ENCODE measurements around the gene AGAP2. TPM values are rescaled to one million over a fixed set of nuclear protein-coding genes. Genes with fewer than 3 reads are reported as not detected.

Gene AGAP2
- total RNA-seq, 6 donors from 2014 or later: 2.0 to 7.3 (median 5.8) TPM

DNA sequence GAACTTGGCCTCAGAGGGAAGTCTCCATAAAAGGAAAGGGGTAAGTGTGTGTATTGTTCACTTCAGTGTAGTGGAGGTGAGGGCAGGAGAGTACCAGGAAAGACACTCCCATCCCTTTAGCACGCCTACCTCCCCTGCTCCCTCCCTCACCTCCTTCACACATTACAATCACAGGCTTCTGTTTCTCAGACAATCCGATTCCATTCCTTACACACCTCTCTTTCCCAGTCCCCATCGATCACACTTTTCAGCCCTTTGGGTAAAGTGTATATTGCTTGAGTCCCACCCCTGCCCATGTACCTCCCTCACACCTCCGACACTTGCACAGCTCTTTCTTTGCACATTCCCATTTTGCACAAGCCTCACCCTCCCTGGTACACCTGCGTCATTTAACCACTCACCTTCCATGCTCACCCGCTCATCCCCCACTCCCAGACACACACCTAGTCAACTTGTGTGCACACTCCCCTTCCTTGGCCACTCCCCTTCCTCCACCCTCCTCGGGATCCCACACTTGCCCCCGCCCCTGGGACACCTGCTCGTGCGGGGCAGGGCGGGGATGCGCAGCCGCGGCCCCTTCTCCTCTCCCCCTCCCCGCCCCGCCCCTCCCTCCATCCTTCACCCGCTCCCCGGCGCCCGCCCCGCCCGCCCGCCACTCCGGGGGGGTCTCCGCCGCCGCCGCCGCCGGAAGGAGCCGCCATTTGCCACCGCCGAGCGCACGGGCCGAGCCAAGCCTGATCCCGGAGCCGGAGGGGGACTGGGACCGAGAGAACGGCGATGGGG is 16.1 kb upstream of the AGAP2 start, which contains the start of gene MARCHF9:
MARCHF9 (plus strand) TSS at position 693 of the 783 bp plus-strand sequence. CDS start 426 bp downstream, outside the sequence.
- TF ChIP-seq POLR2AphosphoS5 (IDR thresholded peaks at IDR 0.05) (no peak), POLR2A (IDR thresholded peaks at IDR 0.05) (peak in 1 of 4 donors; percentile 29)
- H3K4me1 ChIP-seq: peaks cover 22 to 56% (median 48%) of the 10 kb centered on the region in 4 donors
- H3K4me3 ChIP-seq: peak within 1 kb of the TSS; percentile 53 to 90 (median 86)
- ATAC-seq (ENCODE audit: low FRiP score in 2 of 2) (peak in 1 of 2 donors; percentile 64), DNase-seq (peak; percentile 90)
- H3K9me3 ChIP-seq: no peaks in the 10 kb centered on the region
- H3K36me3 ChIP-seq: peaks cover 0 to 24% (median 17%) of the 10 kb centered on the region in 4 donors
- H3K27me3 ChIP-seq: no peaks in the 10 kb centered on the region
- peak within 1 kb of the TSS; percentile 81 to 91 (median 82) for H3K27ac ChIP-seq
- 1 to 2% methylated on average over 11 to 24 of the region's 41 CpGs for WGBS, 2 donors

DNA sequence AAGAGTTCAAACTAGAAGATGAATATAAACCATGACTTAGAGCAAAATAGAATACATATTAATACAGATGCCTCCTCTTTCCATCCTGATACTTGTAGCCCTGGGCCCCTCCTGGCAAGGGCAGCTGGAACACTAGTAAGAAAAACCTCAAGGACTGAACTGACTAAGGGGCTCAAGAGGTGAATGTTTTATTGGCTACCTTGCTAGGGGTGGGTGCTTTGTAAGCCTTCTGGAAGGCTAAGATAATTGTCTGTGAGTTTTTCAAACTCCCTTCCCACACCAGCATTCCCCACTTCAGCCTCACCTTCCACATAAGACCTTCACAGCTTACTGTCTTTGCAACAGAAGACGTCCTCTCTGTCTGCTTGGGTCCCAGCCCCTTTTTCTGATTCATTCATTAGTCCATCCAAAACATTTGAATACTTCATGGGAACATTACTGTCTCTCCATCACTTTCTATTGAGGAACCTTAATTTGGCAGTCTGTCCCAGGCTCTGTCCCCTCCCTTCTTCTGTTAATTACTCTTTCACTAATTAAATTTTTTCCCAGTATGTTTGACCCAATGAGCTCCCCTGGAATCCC is 15.3 kb upstream of the AGAP2 start:
- Histone ChIP-seq H3K27ac (peak overlapping the region in 2 of 4 donors; percentile 81 to 91), H3K36me3 (peaks cover 0 to 28% (median 21%) of the 10 kb centered on the region in 4 donors), H3K4me3 (no peak overlapping the region), H3K27me3 (no peaks in the 10 kb centered on the region), H3K9me3 (no peaks in the 10 kb centered on the region), H3K4me1 (peaks cover 22 to 56% (median 48%) of the 10 kb centered on the region in 4 donors)
- DNase-seq: no peak
- WGBS, 2 donors: 22 to 26% methylated on average over 1 of the region's 1 CpG
- no peak for TF ChIP-seq EP300 (IDR thresholded peaks at IDR 0.05)
- no peak for TF ChIP-seq POLR2AphosphoS5 (IDR thresholded peaks at IDR 0.05)
- TF ChIP-seq, protein P1, sequence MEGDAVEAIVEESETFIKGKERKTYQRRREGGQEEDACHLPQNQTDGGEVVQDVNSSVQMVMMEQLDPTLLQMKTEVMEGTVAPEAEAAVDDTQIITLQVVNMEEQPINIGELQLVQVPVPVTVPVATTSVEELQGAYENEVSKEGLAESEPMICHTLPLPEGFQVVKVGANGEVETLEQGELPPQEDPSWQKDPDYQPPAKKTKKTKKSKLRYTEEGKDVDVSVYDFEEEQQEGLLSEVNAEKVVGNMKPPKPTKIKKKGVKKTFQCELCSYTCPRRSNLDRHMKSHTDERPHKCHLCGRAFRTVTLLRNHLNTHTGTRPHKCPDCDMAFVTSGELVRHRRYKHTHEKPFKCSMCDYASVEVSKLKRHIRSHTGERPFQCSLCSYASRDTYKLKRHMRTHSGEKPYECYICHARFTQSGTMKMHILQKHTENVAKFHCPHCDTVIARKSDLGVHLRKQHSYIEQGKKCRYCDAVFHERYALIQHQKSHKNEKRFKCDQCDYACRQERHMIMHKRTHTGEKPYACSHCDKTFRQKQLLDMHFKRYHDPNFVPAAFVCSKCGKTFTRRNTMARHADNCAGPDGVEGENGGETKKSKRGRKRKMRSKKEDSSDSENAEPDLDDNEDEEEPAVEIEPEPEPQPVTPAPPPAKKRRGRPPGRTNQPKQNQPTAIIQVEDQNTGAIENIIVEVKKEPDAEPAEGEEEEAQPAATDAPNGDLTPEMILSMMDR (IDR thresholded peaks at IDR 0.05): no peak
- TF ChIP-seq POLR2A (IDR thresholded peaks at IDR 0.05): no peak
- ATAC-seq (ENCODE audit: low FRiP score in 2 of 2): no peak

DNA sequence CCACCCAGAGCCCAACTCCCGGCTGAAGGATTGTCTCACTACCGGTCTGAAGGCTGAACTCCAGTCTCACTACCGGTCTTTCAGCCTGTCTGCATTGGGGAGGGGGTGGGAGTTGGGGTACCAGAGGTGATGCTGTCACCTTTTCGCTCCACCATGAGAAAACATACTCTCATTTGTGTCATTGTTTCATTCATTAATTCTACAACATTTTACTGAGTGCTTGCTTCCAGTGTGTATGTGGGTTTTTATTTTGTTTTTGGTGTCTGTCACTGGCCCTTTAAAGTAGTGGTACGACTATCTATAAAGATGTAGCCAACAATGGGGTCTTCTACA is 14.1 kb upstream of the AGAP2 start:
- WGBS, 2 donors: 0 to 5% methylated on average over 5 of the region's 5 CpGs
- Histone ChIP-seq H3K4me3 (peak overlapping the region in 3 of 4 donors; percentile 69 to 82 (median 71)), H3K36me3 (peaks cover 6 to 29% (median 23%) of the 10 kb centered on the region in 4 donors), H3K9me3 (no peaks in the 10 kb centered on the region), H3K27ac (peak overlapping the region; percentile 30 to 94 (median 78)), H3K4me1 (peaks cover 22 to 56% (median 48%) of the 10 kb centered on the region in 4 donors), H3K27me3 (no peaks in the 10 kb centered on the region)
- ATAC-seq (ENCODE audit: low FRiP score in 2 of 2) (no peak), DNase-seq (no peak)
- TF ChIP-seq POLR2AphosphoS5 (IDR thresholded peaks at IDR 0.05) (no peak), POLR2A (IDR thresholded peaks at IDR 0.05) (peak in 1 of 4 donors; percentile 10)
- TF ChIP-seq, protein P1 (IDR thresholded peaks at IDR 0.05): peak in 1 of 6 experiments; percentile 10

DNA sequence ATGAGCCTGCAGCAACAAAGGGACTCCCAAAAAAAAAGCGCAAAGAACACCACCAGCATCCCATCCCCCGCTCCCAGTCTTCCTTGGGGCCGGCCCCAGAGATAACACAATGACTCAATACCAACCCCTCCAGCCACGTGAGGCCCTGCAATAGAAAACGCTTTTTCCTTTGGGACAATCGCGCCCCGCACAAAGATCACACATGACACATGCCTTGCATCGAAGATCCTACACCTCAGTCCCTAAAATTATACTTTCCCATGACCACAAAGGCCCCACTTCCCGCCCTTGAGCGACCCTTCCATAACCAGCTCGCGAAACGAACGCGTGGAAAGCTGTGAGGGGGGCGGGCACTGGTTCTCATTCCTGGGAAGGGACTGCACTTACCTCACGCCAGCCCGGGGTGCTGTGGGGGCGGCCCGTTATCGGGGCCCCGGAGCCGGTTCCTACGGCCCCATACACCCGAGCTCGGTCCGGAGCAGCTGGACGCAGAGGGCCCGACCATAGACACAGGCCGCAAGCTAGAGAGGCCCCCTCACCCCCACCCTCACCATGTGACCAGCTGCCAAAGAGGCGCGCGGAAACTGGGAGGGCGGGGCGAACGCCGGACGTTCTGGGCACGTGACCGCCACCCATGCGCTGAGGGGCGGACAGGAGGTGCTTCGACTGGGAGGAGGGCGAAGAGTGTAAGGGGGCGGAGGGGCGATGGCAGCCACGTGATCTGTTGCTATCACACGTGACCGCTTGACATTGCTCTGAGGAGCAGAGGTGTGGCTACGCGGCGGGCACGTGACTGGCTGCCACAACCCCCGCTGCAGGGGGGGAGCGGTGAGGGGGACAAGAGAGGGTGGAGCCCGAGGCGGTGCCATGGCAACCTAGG is 13.5 kb upstream of the AGAP2 start, which contains the start of gene CDK4:
CDK4 (minus strand) TSS at position 523 of the 880 bp plus-strand sequence. CDS start 593 bp downstream, outside the sequence.
- H3K36me3 ChIP-seq: peaks cover 9 to 35% (median 28%) of the 10 kb centered on the region in 4 donors
- peak; percentile 99 to 100 for DNase-seq
- H3K4me3 ChIP-seq: peak within 1 kb of the TSS; percentile 4 to 82 (median 70)
- no peaks in the 10 kb centered on the region for H3K27me3 ChIP-seq
- H3K4me1 ChIP-seq: peaks cover 22 to 53% (median 47%) of the 10 kb centered on the region in 4 donors
- TF ChIP-seq, protein P1 (IDR thresholded peaks at IDR 0.05): peak in 3 of 6 experiments; percentile 4 to 44 (median 25)
- peak; percentile 90 to 92 for TF ChIP-seq POLR2AphosphoS5 (IDR thresholded peaks at IDR 0.05)
- TF ChIP-seq POLR2A (IDR thresholded peaks at IDR 0.05): peak in 3 of 4 donors; percentile 37 to 84 (median 75)
- peak in 1 of 4 donors; percentile 95 for TF ChIP-seq EP300 (IDR thresholded peaks at IDR 0.05)
- peak; percentile 95 for ATAC-seq (ENCODE audit: low FRiP score in 2 of 2)
- no peaks in the 10 kb centered on the region for H3K9me3 ChIP-seq
- peak within 1 kb of the TSS; percentile 80 to 94 (median 88) for H3K27ac ChIP-seq
- WGBS, 2 donors: 0 to 1% methylated on average over 15 to 55 of the region's 58 CpGs
